ENCODE results near the gene DLG5.

DNA sequence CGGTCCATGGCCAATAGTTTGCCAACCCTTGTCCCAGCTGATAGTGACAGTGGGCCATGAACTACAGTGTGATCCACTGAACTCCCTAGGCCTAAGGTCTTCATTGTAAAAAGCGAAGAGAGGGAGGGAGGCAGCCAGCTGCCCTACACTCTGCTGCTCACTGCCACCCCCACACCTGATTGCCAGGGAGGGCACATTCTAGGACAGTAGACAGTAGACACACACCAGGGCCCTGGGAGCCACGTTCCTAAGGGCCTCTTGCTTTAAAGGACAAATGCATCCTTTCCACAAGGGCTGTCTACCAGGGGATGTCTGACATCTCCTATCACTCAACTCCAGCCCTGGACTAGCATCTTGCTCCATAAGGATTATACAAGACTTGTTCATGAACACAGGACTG lies 122.2 kb downstream of the DLG5 start:
- TF ChIP-seq, protein P1, sequence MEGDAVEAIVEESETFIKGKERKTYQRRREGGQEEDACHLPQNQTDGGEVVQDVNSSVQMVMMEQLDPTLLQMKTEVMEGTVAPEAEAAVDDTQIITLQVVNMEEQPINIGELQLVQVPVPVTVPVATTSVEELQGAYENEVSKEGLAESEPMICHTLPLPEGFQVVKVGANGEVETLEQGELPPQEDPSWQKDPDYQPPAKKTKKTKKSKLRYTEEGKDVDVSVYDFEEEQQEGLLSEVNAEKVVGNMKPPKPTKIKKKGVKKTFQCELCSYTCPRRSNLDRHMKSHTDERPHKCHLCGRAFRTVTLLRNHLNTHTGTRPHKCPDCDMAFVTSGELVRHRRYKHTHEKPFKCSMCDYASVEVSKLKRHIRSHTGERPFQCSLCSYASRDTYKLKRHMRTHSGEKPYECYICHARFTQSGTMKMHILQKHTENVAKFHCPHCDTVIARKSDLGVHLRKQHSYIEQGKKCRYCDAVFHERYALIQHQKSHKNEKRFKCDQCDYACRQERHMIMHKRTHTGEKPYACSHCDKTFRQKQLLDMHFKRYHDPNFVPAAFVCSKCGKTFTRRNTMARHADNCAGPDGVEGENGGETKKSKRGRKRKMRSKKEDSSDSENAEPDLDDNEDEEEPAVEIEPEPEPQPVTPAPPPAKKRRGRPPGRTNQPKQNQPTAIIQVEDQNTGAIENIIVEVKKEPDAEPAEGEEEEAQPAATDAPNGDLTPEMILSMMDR (IDR thresholded peaks at IDR 0.05), result no peak
- no peak for TF ChIP-seq POLR2A (IDR thresholded peaks at IDR 0.05)
